ENCODE data around the gene FAT3. TPM values are rescaled to one million over a fixed set of nuclear protein-coding genes. Genes with fewer than 3 reads are reported as not detected.

FAT3 gene
- total RNA-seq, 1 experiment from 2014 or later: 3.4 TPM

DNA sequence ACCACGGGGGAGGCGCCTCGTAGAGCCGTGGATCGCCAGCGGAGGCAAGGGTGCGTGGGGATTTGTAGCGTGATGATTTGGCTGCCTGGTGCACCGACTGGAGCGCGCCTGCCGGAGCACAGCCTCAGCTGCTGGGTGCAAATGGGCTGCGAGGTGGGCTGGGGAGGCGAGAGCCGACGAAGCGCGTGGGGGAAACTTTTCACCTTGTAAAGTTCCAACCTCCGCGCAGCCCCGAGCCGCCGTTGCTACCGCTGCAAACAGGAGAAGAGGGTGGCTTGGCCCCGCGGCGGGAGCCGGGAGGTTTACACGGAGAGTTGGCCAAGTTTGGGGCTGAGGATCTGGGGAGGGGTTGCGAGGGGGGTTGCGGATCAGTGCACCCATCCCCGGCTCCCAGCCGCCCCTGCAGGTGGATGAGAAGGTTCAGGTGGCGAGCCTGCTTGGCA, 528 bp downstream of the FAT3 start:
- Histone ChIP-seq H3K79me2 (ENCODE audit: low read depth) (no peaks in the 10 kb centered on the region), H3K9me3 (ENCODE audit: insufficient read depth, low read depth) (no peaks in the 10 kb centered on the region), H3K36me3 (ENCODE audit: low read depth) (no peaks in the 10 kb centered on the region), H2AFZ (peak overlapping the region; percentile 81), H3K4me2 (peak overlapping the region; percentile 92), H3F3A (ENCODE audit: insufficient read depth, low read depth) (no peaks in the 10 kb centered on the region), H3K9me2 (ENCODE audit: insufficient read depth) (no peaks in the 10 kb centered on the region), H3K4me1 (replicated peaks; ENCODE audit: insufficient read depth) (peaks cover 5% of the 10 kb centered on the region), H3K27ac (no peak overlapping the region), H4K20me1 (ENCODE audit: insufficient read depth) (no peaks in the 10 kb centered on the region), H3K4me3 (peak overlapping the region; percentile 60), H3K27me3 (ENCODE audit: insufficient read depth, low read depth) (peaks cover 46% of the 10 kb centered on the region)
- no TSS peak for BruUV-seq (replicated peaks)
- intact Hi-C loops (cut with micrococcal nuclease; ENCODE audit: unreplicated experiment): loop anchor here (5.0 to 10.0 kb wide), 3 partner anchors 157 to 660 kb away; no protein-coding TSS in a partner anchor
- CTCF ChIA-PET: no interaction called here
- TF ChIP-seq, protein P1, sequence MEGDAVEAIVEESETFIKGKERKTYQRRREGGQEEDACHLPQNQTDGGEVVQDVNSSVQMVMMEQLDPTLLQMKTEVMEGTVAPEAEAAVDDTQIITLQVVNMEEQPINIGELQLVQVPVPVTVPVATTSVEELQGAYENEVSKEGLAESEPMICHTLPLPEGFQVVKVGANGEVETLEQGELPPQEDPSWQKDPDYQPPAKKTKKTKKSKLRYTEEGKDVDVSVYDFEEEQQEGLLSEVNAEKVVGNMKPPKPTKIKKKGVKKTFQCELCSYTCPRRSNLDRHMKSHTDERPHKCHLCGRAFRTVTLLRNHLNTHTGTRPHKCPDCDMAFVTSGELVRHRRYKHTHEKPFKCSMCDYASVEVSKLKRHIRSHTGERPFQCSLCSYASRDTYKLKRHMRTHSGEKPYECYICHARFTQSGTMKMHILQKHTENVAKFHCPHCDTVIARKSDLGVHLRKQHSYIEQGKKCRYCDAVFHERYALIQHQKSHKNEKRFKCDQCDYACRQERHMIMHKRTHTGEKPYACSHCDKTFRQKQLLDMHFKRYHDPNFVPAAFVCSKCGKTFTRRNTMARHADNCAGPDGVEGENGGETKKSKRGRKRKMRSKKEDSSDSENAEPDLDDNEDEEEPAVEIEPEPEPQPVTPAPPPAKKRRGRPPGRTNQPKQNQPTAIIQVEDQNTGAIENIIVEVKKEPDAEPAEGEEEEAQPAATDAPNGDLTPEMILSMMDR (conservative IDR thresholded peaks at IDR 0.05): no peak
- TF ChIP-seq EZH2 (IDR thresholded peaks at IDR 0.05; ENCODE audit: low read depth): no peak; the same call in 1 of the 2 replicates
- POLR2A ChIA-PET (ENCODE audit: unreplicated experiment): no interaction called here
- DNase-seq: peak in 1 of 2 experiments; percentile 7

DNA sequence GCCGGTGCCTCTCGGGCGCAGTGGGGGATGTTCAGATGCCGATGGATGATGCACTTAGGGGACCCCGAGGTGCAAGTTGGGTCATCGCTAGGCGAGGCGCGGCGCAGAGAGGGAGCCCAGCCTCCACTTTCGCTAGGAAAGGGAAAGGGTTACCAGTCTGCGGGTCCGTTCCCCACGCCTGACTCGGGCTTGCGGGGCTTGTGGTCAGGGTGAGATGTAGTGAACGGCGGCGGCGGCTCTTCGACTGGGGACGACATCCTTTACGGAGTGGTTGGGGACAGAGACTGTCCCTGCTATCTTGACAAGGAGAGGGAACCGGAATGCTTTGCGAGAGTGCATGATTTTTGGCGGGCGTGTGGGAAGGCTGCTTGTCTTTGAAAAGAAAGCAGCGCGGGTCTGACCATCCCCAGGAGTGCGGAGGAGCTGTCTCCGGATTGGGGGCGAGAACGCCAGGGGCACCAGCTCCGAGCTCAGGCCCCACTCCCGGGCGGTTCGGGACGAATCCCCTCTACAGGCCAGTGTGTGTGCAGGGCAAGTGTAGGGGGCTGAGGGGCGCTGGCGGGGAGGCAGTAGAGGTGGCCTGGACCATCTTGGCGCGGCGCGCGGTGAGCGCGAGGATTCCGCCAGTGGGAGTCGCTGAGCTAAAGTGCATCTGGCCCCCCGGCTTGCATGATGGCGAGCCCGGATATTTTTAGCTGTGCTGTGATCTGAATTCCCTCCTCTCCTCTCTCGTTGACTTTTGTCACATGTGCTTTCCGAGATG, 1.1 kb downstream of the FAT3 start:
- Histone ChIP-seq H2AFZ (peak overlapping the region; percentile 81), H3K9me3 (ENCODE audit: insufficient read depth, low read depth) (no peaks in the 10 kb centered on the region), H3K4me3 (peak overlapping the region; percentile 60), H3K36me3 (ENCODE audit: low read depth) (no peaks in the 10 kb centered on the region), H3K4me1 (replicated peaks; ENCODE audit: insufficient read depth) (peaks cover 5% of the 10 kb centered on the region), H3K27me3 (ENCODE audit: insufficient read depth, low read depth) (peaks cover 46% of the 10 kb centered on the region), H3K79me2 (ENCODE audit: low read depth) (no peaks in the 10 kb centered on the region), H4K20me1 (ENCODE audit: insufficient read depth) (no peaks in the 10 kb centered on the region), H3F3A (ENCODE audit: insufficient read depth, low read depth) (no peaks in the 10 kb centered on the region), H3K27ac (no peak overlapping the region), H3K9me2 (ENCODE audit: insufficient read depth) (no peaks in the 10 kb centered on the region), H3K4me2 (peak overlapping the region; percentile 92)
- CTCF ChIA-PET: no interaction called here
- TF ChIP-seq, protein P1 (conservative IDR thresholded peaks at IDR 0.05): no peak
- no peak for TF ChIP-seq EZH2 (IDR thresholded peaks at IDR 0.05; ENCODE audit: low read depth)
- intact Hi-C loops (cut with micrococcal nuclease; ENCODE audit: unreplicated experiment): loop anchor here (5.0 to 10.0 kb wide), 3 partner anchors 157 to 659 kb away; no protein-coding TSS in a partner anchor
- POLR2A ChIA-PET (ENCODE audit: unreplicated experiment): no interaction called here
- DNase-seq: peak in 1 of 2 experiments; percentile 24
- no TSS peak for BruUV-seq (replicated peaks)

DNA sequence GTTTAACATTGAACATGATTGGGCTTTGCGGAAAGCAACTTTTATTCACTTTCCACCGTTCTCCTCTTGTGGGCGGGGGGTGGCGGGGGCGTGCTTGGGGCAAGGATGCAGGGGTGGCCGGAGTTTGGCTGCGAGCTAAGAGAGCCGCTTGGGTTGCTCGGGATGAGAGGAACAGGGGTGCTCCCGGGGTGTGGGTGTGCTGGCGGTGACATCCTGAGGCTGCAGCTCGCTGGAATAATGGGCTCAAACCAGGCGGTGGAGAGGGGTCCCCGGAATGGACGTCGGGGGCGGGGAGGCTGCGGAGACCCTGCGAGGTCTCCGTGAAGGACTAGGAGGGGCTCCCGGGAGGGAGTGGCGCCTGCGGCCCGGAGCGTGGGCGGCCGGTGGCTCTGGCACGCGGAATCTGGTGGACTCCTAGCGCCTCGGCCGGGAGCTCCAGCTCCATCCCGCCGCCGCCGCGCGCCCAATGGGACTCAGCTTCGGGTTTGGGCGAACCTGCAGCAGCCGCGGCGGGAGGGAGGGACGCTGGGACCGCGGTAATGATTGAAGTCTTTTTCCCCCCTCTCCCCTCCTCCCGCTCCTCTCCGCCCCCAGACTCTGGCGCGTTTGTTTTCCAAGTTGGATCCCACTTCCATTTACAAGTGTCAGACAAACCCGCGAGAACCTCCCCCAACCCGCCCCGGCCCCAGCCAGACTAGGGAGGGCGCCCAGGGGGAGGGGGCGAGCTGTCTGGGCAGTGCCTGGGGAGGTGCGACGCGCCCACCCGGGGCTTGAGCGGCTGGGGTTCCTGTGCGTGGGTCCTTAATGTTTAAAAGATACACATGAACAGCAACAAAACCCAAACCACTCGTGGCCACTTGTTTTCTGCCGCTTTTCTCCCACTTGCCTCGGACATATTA, 2.0 kb downstream of the FAT3 start:
- Histone ChIP-seq H3K9me3 (ENCODE audit: insufficient read depth, low read depth) (no peaks in the 10 kb centered on the region), H3K27ac (no peak overlapping the region), H3K27me3 (ENCODE audit: insufficient read depth, low read depth) (peaks cover 46% of the 10 kb centered on the region), H3F3A (ENCODE audit: insufficient read depth, low read depth) (no peaks in the 10 kb centered on the region), H3K36me3 (ENCODE audit: low read depth) (no peaks in the 10 kb centered on the region), H3K9me2 (ENCODE audit: insufficient read depth) (no peaks in the 10 kb centered on the region), H2AFZ (no peak overlapping the region), H3K4me2 (peak overlapping the region; percentile 92), H4K20me1 (ENCODE audit: insufficient read depth) (no peaks in the 10 kb centered on the region), H3K79me2 (ENCODE audit: low read depth) (no peaks in the 10 kb centered on the region), H3K4me1 (replicated peaks; ENCODE audit: insufficient read depth) (peaks cover 5% of the 10 kb centered on the region), H3K4me3 (no peak overlapping the region; the same call in 1 of the 2 replicates)
- POLR2A ChIA-PET (ENCODE audit: unreplicated experiment): no interaction called here
- intact Hi-C loops (cut with micrococcal nuclease; ENCODE audit: unreplicated experiment): loop anchor here (5.0 to 10.0 kb wide), 3 partner anchors 156 to 658 kb away; no protein-coding TSS in a partner anchor
- BruUV-seq (replicated peaks): no TSS peak
- no peak for TF ChIP-seq EZH2 (IDR thresholded peaks at IDR 0.05; ENCODE audit: low read depth)
- TF ChIP-seq, protein P1 (conservative IDR thresholded peaks at IDR 0.05): no peak
- peak in 1 of 2 experiments; percentile 22 for DNase-seq
- CTCF ChIA-PET: no interaction called here

All from PC-9 (cell line).